K562 treated with DMSO at 1 percent for 12 hours (cell line): ENCODE results near the gene RAPH1. TPM values are rescaled to one million over a fixed set of nuclear protein-coding genes. Genes with fewer than 3 reads are reported as not detected.

Experiments
- total RNA-seq: library from RNA; unstranded; fragments of 300-600 nt; gene quantifications from 2 replicates; pipeline ENCODE4 v1.2.3, GENCODE V29; 2022; ENCODE audit not compliant: insufficient read depth

Gene RAPH1
- total RNA-seq, result 0.89 and 0.90 TPM in 2 replicates

GRCh38 chr2:203535078-203535783, at the start of gene RAPH1:
Gene RAPH1 (minus strand): TSS chr2:203535301. CDS start chr2:203495353, 39,948 bp downstream.

Other genes with a start within 250 kb of the RAPH1 start
- 15.5 and 29.8 TPM in 2 replicates for gene ABI2, start 206.9 kb downstream of the RAPH1 start, total RNA-seq
- not detected in 2 replicates for gene CD28, start 171.3 kb upstream of the RAPH1 start, total RNA-seq